Measurements from ENCODE around the gene LRRN3.

LRRN3 gene

GRCh38 chr7:111074748-111075146 lies 16.2 kb upstream of the LRRN3 start:
- ATAC-seq: no peak
- TF ChIP-seq GLIS3 (CRISPR knock-in tag; IDR thresholded peaks at IDR 0.05) (no peak), SNAI2 (CRISPR knock-in tag; IDR thresholded peaks at IDR 0.05) (no peak), ZFP3 (CRISPR knock-in tag; IDR thresholded peaks at IDR 0.05) (no peak), TCF4 (CRISPR knock-in tag; IDR thresholded peaks at IDR 0.05; ENCODE audit: borderline replicate concordance) (no peak), CSDC2 (CRISPR knock-in tag; IDR thresholded peaks at IDR 0.05) (no peak), BACH2 (CRISPR knock-in tag; IDR thresholded peaks at IDR 0.05; ENCODE audit: borderline replicate concordance) (no peak), RARB (CRISPR knock-in tag; IDR thresholded peaks at IDR 0.05) (no peak), PPARA (CRISPR knock-in tag; IDR thresholded peaks at IDR 0.05; ENCODE audit: borderline replicate concordance) (no peak), OSR1 (CRISPR knock-in tag; IDR thresholded peaks at IDR 0.05) (no peak), ESRRG (CRISPR knock-in tag; IDR thresholded peaks at IDR 0.05) (no peak), ARNTL (CRISPR knock-in tag; IDR thresholded peaks at IDR 0.05; ENCODE audit: borderline replicate concordance, low read depth) (no peak), ZFP30 (CRISPR knock-in tag; IDR thresholded peaks at IDR 0.05) (no peak)

DNA sequence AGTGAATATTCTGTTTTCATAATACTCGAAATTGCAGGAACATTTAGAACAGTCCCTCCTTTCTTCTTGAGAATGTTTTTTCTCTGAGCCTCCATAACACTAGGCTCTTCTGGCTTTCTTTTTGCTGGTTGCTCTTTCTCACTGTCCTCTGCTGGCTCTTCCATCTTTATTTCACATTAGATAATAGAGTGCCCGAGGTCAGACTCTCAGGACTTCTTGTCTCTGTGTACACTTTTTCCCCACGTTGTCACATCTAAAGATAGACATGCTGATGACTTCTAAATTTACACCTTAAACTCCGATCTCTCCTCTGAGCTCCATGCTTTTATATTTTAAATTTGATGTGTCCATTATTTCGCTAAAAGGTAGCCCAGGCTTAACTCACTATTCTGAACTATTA lies 15.4 kb upstream of the LRRN3 start:
- no peak for TF ChIP-seq SNAI2 (CRISPR knock-in tag; IDR thresholded peaks at IDR 0.05)
- no peak for TF ChIP-seq ARNTL (CRISPR knock-in tag; IDR thresholded peaks at IDR 0.05; ENCODE audit: borderline replicate concordance, low read depth)
- TF ChIP-seq PPARA (CRISPR knock-in tag; IDR thresholded peaks at IDR 0.05; ENCODE audit: borderline replicate concordance): no peak
- TF ChIP-seq ESRRG (CRISPR knock-in tag; IDR thresholded peaks at IDR 0.05): no peak
- ATAC-seq: no peak

GRCh38 chr7:111076205-111076604 lies 14.7 kb upstream of the LRRN3 start:
- no peak for TF ChIP-seq ESRRG (CRISPR knock-in tag; IDR thresholded peaks at IDR 0.05)
- no peak for TF ChIP-seq ZNF70 (CRISPR knock-in tag; IDR thresholded peaks at IDR 0.05)
- TF ChIP-seq ZNF565 (CRISPR knock-in tag; conservative IDR thresholded peaks at IDR 0.05; ENCODE audit: low read depth): no peak
- no peak for TF ChIP-seq ZC3H10 (CRISPR knock-in tag; IDR thresholded peaks at IDR 0.05)
- no peak for TF ChIP-seq CREB5 (CRISPR knock-in tag; IDR thresholded peaks at IDR 0.05; ENCODE audit: low read depth)

DNA sequence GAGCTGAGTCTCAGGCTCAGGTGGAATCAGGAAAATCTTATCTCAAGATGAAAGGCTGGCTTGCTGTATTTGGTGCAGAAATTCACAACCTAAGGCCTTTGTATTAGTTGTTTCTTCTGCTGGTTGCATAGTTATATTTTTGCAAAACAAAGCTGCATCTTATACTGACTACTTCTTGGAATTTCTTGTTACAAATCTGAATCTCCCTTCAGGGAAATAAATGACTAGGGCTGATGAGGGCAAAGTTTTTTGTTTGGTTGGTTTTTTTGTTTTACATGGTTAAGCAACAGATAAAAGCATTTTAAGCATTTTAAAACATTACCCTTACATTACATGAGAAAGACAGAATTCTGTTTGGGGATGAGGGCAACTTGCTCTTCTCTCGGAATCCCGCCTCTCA lies 13.9 kb upstream of the LRRN3 start:
- TF ChIP-seq ZNF70 (CRISPR knock-in tag; IDR thresholded peaks at IDR 0.05): no peak
- no peak for TF ChIP-seq GLIS3 (CRISPR knock-in tag; IDR thresholded peaks at IDR 0.05)
- no peak for TF ChIP-seq ZNF8 (CRISPR knock-in tag; IDR thresholded peaks at IDR 0.05)
- no peak for TF ChIP-seq TCF4 (CRISPR knock-in tag; IDR thresholded peaks at IDR 0.05; ENCODE audit: borderline replicate concordance)
- no peak for TF ChIP-seq ZFP3 (CRISPR knock-in tag; IDR thresholded peaks at IDR 0.05)
- no peak for TF ChIP-seq ISL1 (CRISPR knock-in tag; IDR thresholded peaks at IDR 0.05)
- no peak for TF ChIP-seq ARNTL (CRISPR knock-in tag; IDR thresholded peaks at IDR 0.05; ENCODE audit: borderline replicate concordance, low read depth)
- TF ChIP-seq, protein P1, sequence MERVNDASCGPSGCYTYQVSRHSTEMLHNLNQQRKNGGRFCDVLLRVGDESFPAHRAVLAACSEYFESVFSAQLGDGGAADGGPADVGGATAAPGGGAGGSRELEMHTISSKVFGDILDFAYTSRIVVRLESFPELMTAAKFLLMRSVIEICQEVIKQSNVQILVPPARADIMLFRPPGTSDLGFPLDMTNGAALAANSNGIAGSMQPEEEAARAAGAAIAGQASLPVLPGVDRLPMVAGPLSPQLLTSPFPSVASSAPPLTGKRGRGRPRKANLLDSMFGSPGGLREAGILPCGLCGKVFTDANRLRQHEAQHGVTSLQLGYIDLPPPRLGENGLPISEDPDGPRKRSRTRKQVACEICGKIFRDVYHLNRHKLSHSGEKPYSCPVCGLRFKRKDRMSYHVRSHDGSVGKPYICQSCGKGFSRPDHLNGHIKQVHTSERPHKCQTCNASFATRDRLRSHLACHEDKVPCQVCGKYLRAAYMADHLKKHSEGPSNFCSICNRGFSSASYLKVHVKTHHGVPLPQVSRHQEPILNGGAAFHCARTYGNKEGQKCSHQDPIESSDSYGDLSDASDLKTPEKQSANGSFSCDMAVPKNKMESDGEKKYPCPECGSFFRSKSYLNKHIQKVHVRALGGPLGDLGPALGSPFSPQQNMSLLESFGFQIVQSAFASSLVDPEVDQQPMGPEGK (CRISPR knock-in tag; IDR thresholded peaks at IDR 0.05; ENCODE audit: borderline replicate concordance): no peak
- TF ChIP-seq ZC3H10 (CRISPR knock-in tag; IDR thresholded peaks at IDR 0.05): no peak
- TF ChIP-seq, protein P2, sequence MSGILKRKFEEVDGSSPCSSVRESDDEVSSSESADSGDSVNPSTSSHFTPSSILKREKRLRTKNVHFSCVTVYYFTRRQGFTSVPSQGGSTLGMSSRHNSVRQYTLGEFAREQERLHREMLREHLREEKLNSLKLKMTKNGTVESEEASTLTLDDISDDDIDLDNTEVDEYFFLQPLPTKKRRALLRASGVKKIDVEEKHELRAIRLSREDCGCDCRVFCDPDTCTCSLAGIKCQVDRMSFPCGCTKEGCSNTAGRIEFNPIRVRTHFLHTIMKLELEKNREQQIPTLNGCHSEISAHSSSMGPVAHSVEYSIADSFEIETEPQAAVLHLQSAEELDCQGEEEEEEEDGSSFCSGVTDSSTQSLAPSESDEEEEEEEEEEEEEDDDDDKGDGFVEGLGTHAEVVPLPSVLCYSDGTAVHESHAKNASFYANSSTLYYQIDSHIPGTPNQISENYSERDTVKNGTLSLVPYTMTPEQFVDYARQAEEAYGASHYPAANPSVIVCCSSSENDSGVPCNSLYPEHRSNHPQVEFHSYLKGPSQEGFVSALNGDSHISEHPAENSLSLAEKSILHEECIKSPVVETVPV (CRISPR knock-in tag; IDR thresholded peaks at IDR 0.05): no peak
- TF ChIP-seq ZFP30 (CRISPR knock-in tag; IDR thresholded peaks at IDR 0.05): no peak
- no peak for TF ChIP-seq RARB (CRISPR knock-in tag; IDR thresholded peaks at IDR 0.05)
- no peak for TF ChIP-seq BACH2 (CRISPR knock-in tag; IDR thresholded peaks at IDR 0.05; ENCODE audit: borderline replicate concordance)
- no peak for TF ChIP-seq SNAI2 (CRISPR knock-in tag; IDR thresholded peaks at IDR 0.05)
- no peak for TF ChIP-seq CREB5 (CRISPR knock-in tag; IDR thresholded peaks at IDR 0.05; ENCODE audit: low read depth)
- no peak for TF ChIP-seq ZNF565 (CRISPR knock-in tag; conservative IDR thresholded peaks at IDR 0.05; ENCODE audit: low read depth)
- TF ChIP-seq TOX (CRISPR knock-in tag; IDR thresholded peaks at IDR 0.05; ENCODE audit: borderline replicate concordance): no peak
- no peak for ATAC-seq

More at GRCh38 chr7:111076205-111076604, 14.7 kb upstream of the LRRN3 start:
- peak; percentile 51; the same call in 2 of the 3 replicates for ATAC-seq

Measured in SK-N-SH treated with all-trans-retinoic acid at 6 μM for 48 hours (cell line).